DOHH2 (cell line): ENCODE data around the gene ATXN7L1.

ENCODE experiments used
- H3F3A ChIP-seq: fragments of 200-600 bp; sonication (generic), shearing (Covaris generic); 2 replicates; pipeline ENCODE4 v1.6.0; 2016; ENCODE audit warnings: antibody characterized with exemption, mild to moderate bottlenecking; ENCODE audit not compliant: control insufficient read depth, insufficient read depth
- H3K27ac ChIP-seq: fragments of 200-600 bp; sonication (generic); 2 replicates; pipeline ENCODE4 v1.5.1; 2014; ENCODE audit warnings: low read depth, mild to moderate bottlenecking, low read length, moderate library complexity
- H3K27me3 ChIP-seq: fragments of 200-600 bp; sonication (generic); 2 replicates; pipeline ENCODE4 v1.6.1; 2014; ENCODE audit warnings: mild to moderate bottlenecking, low read length, mixed read lengths; ENCODE audit not compliant: control insufficient read depth
- H3K36me3 ChIP-seq: fragments of 200-600 bp; sonication (generic); 2 replicates; pipeline ENCODE4 v1.6.1; 2014; ENCODE audit warnings: mild to moderate bottlenecking, low read length, moderate library complexity, mixed read lengths; ENCODE audit not compliant: control insufficient read depth
- H3K4me1 ChIP-seq: fragments of 200-600 bp; sonication (generic); 2 replicates; pipeline ENCODE4 v1.6.1; 2014; ENCODE audit warnings: mild to moderate bottlenecking, low read length, mixed read lengths; ENCODE audit not compliant: control insufficient read depth
- H3K4me2 ChIP-seq: fragments of 200-600 bp; sonication (generic); 2 replicates; pipeline ENCODE4 v1.6.0; 2014; ENCODE audit warnings: mild to moderate bottlenecking, low read length, moderate library complexity
- H3K4me3 ChIP-seq: fragments of 200-600 bp; sonication (generic); 2 replicates; pipeline ENCODE4 v1.5.1; 2014; ENCODE audit warnings: mild to moderate bottlenecking, low read length, mixed read lengths
- H3K79me2 ChIP-seq: fragments of 200-600 bp; sonication (generic); 2 replicates; pipeline ENCODE4 v1.6.1; 2014; ENCODE audit warnings: mild to moderate bottlenecking, low read length, mixed read lengths; ENCODE audit not compliant: control insufficient read depth
- H3K9me2 ChIP-seq: fragments of 200-600 bp; sonication (generic); replicated peaks from 2 replicates; pipeline ENCODE4 v1.6.1; 2014; ENCODE audit warnings: mild to moderate bottlenecking, low read length, mixed read lengths; ENCODE audit not compliant: control insufficient read depth
- H3K9me3 ChIP-seq: fragments of 200-600 bp; sonication (generic); 2 replicates; pipeline ENCODE4 v1.6.1; 2014; ENCODE audit warnings: antibody characterized with exemption, low read length, mixed read lengths; ENCODE audit not compliant: control insufficient read depth, insufficient read depth
- H4K20me1 ChIP-seq: fragments of 200-600 bp; sonication (generic); 2 replicates; pipeline ENCODE4 v1.6.0; 2014; ENCODE audit warnings: low read depth, mild to moderate bottlenecking, antibody characterized with exemption, low read length, moderate library complexity; ENCODE audit not compliant: control insufficient read depth, insufficient read depth
- CTCF ChIP-seq: fragments of 200-600 bp; sonication (generic); IDR thresholded peaks from one replicate; pipeline ENCODE4 v1.5.1; 2014; ENCODE audit warnings: antibody characterized with exemption, mild to moderate bottlenecking, low read depth, low read length; ENCODE audit not compliant: poor library complexity, severe bottlenecking
- EZH2phosphoT487 ChIP-seq: fragments of 200-600 bp; sonication (generic); IDR thresholded peaks from 2 replicates; pipeline ENCODE4 v1.6.1; 2017; ENCODE audit warnings: borderline replicate concordance, mild to moderate bottlenecking, antibody characterized with exemption, low read length, moderate library complexity, mixed read lengths

ATXN7L1 gene

GRCh38 chr7:105909742-105910141, 33.3 kb upstream of the ATXN7L1 start:
- Histone ChIP-seq H3K9me2 (no peaks in the 10 kb centered on the region), H3K4me1 (0 out of 2 replicates have a peak, but pooled peaks cover 3% of the 10 kb centered on the region), H4K20me1 (no peaks in the 10 kb centered on the region), H3K27me3 (peaks cover 12% of the 10 kb centered on the region), H3K27ac (no peak overlapping the region), H3K79me2 (no peaks in the 10 kb centered on the region), H3K9me3 (no peaks in the 10 kb centered on the region), H3F3A (no peaks in the 10 kb centered on the region), H3K36me3 (no peaks in the 10 kb centered on the region), H3K4me2 (no peak overlapping the region), H3K4me3 (no peak overlapping the region)
- TF ChIP-seq EZH2phosphoT487 (no peak), CTCF (no peak)

- no peak overlapping the region for H3K4me3 ChIP-seq
These were observed 30.9 kb upstream of the ATXN7L1 start for GRCh38 chr7:105907129-105907846.

GRCh38 chr7:105906695-105907094, 30.3 kb upstream of the ATXN7L1 start:
- H3K36me3 ChIP-seq = no peaks in the 10 kb centered on the region
- no peak overlapping the region for H3K4me2 ChIP-seq
- no peaks in the 10 kb centered on the region for H3K9me2 ChIP-seq
- H3K4me1 ChIP-seq = 0 out of 2 replicates have a peak, but pooled peaks cover 3% of the 10 kb centered on the region
- no peak overlapping the region for H3K4me3 ChIP-seq
- H3K79me2 ChIP-seq = no peaks in the 10 kb centered on the region
- H3K27me3 ChIP-seq = peaks cover 17% of the 10 kb centered on the region
- no peaks in the 10 kb centered on the region for H4K20me1 ChIP-seq
- H3K9me3 ChIP-seq = no peaks in the 10 kb centered on the region
- TF ChIP-seq CTCF (no peak), EZH2phosphoT487 (no peak)
- no peak overlapping the region for H3K27ac ChIP-seq
- no peaks in the 10 kb centered on the region for H3F3A ChIP-seq

More at GRCh38 chr7:105907129-105907846, 30.9 kb upstream of the ATXN7L1 start:
- no peaks in the 10 kb centered on the region for H3K9me2 ChIP-seq
- no peaks in the 10 kb centered on the region for H3K9me3 ChIP-seq
- no peaks in the 10 kb centered on the region for H3K79me2 ChIP-seq
- H3K36me3 ChIP-seq = no peaks in the 10 kb centered on the region
- H3K4me1 ChIP-seq = 0 out of 2 replicates have a peak, but pooled peaks cover 3% of the 10 kb centered on the region
- H3K27ac ChIP-seq = no peak overlapping the region
- no peaks in the 10 kb centered on the region for H4K20me1 ChIP-seq
- TF ChIP-seq EZH2phosphoT487 (no peak), CTCF (no peak)
- H3K4me2 ChIP-seq = no peak overlapping the region
- peaks cover 17% of the 10 kb centered on the region for H3K27me3 ChIP-seq
- H3F3A ChIP-seq = no peaks in the 10 kb centered on the region
